Mesenteric fat pad (tissue), 1 donor: Measurements from ENCODE around the gene CYFIP2. TPM values are rescaled to one million over a fixed set of nuclear protein-coding genes. Genes with fewer than 3 reads are reported as not detected.

Source experiments
- DNase-seq: peaks from one replicate; pipeline ENCODE4 v3.0.0-alpha.2; 2020; ENCODE audit warnings: low spot score
- total RNA-seq: library from RNA; stranded (reverse); fragmentation: NEBNext Ultra II Directional; extraction: Animal tissue kit (Norgen Biotek cat#: 25700); gene quantifications from one replicate; pipeline ENCODE4 v1.2.1, GENCODE V29; 2021
- donor health status: DM: yes; HTN: yes; CAD: no.

The CYFIP2 gene
- total RNA-seq, 1 donor from 2014 or later: 7.3 TPM

GRCh38 chr5:157352756-157353340 is 86.9 kb downstream of the CYFIP2 start:
- DNase-seq: no peak

DNA sequence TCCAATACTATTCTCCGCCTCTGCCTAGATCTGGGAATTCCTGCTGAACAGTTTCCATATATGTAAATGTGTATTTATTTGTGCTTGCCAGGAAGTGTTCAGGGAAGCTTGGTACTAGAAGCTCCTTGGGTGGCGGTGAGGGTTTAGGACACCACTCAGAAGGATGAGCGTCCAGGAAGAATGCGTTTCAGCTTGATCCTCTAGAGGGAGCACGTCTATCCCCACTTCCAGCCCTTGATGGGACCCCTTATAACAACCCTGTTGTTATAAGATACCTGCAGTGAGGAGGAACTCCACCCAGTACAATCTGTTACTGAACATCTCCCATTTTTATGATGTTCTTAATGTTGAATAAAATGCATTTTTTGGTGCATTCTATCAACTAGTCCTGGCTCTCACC is 88.9 kb downstream of the CYFIP2 start:
- no peak for DNase-seq

GRCh38 chr5:157356576-157356975 is 90.7 kb downstream of the CYFIP2 start:
- DNase-seq: no peak

DNA sequence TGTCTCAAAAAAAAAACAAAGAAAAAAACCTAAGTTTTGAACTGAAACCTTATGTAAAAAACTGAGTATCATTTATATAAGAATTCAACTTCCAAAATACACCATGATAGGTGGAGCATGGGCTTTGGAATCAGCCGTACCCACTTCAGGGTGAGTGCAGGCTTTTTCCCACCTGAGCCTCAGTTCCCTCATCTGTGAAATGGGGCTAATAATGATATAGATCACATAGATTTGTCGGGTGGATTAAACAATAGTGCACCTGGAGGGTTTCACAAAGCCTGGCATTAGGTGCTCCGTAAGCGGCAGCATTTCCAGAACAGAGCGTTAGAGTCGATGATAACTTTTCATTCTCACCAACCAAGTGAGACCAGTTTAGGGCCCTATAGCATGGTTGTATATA is 91.9 kb downstream of the CYFIP2 start:
- DNase-seq: no peak

DNA sequence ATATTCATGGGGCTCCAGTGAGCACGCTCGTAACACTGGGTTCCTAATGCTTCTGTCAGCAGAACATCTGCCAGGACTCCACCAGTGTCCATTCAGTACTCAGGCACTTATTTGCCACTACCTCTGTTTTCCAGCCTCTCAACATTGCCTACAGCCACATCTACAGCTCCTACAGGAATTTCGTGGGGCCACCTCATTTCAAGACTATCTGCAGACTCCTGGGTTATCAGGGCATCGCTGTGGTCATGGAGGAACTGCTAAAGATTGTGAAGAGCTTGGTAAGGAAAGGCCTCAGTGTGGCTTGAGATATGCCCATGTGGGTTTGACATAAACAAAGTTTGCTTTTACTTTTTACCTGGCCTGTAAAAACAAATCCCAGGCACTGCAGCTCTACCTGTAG is 92.9 kb downstream of the CYFIP2 start:
- no peak for DNase-seq

DNA sequence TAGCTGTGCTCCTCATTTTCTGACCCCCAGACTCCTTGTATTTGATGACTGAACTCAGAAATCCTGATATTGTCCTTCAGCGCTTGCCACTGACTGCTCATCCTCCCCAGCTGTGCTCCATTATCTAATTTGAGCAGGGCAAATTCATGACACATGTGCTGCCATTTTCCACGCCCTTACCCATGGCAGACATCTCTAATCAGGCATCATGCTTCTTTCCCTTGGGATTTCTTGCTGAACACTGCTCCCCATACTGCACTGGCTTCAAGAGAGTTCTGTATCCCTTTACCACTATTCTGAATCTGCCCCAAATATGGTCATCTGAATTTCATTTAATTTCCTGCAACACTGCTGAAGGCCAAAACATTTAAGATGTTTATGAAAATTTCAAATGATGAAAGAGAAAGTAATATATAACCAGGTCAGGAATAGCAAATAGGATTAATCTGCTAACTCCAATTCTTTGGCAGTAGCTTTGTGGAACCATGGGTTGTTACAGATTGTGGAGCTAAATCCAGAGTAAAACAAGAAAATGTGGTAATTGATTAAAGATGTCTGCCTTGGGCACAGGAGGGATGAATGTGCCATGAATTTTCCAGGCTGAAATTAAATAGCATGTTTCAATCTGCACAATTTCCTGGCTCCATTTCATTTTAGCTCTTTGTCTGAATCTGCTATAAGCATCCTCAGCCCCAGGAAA is 93.6 kb downstream of the CYFIP2 start:
- no peak for DNase-seq

GRCh38 chr5:157362012-157362411 is 96.1 kb downstream of the CYFIP2 start:
- DNase-seq: no peak

GRCh38 chr5:157362502-157362901 is 96.6 kb downstream of the CYFIP2 start:
- no peak for DNase-seq

GRCh38 chr5:157362982-157363381 is 97.1 kb downstream of the CYFIP2 start:
- no peak for DNase-seq

- DNase-seq: no peak
These were observed 99.8 kb downstream of the CYFIP2 start for GRCh38 chr5:157365732-157366131.

DNA sequence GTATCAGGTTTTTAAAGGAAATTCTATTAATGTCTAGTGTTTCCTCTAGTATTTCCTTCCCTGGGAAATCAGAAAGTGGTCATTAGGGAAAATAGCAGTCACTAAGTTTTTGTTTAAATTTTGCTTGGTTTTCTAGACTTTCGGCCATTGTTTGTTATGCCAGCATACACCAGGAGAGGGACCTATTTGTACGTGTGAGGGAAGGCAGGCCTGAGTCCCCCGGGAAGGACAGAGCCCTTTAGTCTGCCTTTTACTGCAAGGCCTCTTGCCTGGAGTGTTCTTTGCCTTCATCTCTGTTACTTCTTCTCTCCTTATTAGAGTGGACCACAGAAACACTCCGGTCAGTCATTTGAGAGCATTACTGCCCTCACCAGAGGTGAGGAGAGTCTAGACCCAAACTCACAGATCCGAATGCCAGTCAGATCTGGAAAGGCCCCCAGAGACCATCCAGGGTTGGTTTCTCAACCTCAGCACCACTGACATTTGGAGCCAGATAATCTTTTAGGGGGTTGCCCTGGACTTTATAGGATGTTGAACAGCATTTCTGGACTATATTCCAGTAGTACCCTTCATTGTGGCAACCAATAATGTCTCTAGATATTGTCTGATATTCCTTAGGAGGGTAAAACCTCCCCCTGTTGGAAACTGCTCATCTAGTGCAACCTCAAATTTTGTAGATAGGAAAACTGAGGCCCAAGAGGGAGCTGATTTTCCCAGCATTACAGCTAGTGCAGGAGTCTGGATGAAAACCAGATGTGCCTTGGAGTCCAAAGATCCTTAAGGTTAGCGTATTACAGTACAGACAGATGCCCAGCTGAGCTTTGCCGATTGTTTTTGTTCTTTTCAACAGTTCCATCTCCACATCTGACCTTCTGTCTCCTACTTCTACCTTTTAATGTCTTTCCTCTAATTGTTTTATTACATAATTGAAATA is 101.1 kb downstream of the CYFIP2 start:
- DNase-seq: no peak

- DNase-seq: no peak
These were observed 103.6 kb downstream of the CYFIP2 start for GRCh38 chr5:157369507-157369906.

GRCh38 chr5:157370967-157371366 is 105.0 kb downstream of the CYFIP2 start:
- DNase-seq: no peak

DNA sequence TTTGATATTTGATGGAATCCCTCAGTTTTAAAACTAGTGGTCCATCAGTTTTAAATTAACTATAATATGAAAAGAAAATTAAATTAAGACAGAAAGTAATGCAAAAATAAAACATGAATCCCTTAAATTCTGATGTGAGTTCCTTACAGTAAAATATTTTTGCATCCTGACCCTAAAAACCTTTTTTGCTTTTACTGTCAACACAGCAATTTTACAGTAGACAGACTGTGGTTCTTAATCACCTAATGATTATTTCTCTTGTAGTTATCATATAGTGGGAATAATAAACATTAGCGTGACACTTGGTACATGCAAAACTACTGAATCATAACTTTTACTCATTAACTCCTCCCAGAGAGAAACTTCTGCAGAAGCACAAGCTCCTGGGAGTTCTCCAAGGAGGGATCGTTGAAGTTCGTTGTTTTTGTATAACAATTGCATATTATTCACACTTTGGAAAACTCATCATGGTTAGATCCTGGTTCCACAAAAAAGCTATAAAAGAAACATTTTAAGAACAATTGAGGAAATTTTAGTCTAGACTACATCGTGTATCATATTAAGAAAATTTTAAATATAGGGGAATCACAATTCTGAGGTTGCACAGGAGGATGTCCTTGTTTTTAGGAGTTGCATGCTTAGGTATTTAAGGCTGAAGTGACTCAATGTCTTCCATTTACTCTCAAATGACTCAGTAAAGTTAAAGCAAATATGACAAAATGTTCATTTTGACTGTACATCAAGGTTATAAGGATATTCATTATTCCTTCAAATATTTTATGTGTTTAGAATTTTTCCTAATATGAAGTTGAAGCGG is 105.9 kb downstream of the CYFIP2 start:
- no peak for DNase-seq

DNA sequence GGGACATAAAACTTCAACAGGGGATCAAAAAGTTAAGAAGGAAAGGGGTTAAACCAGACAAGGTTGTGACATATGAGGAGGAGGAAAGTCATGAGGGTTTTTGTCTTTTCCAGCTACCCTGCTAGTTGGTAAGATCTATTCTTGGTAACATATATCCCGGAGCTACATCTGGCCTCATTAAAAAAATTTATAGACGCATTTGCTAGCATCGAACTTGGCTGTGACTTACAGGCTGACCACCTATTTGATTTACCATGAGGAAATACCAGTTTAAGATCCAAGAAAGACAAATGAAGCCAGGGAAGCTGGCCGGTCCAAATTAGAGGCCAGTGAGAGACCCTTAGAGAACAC is 106.5 kb downstream of the CYFIP2 start:
- no peak for DNase-seq

- no peak for DNase-seq
These were observed 112.6 kb downstream of the CYFIP2 start for GRCh38 chr5:157378509-157378908.

DNA sequence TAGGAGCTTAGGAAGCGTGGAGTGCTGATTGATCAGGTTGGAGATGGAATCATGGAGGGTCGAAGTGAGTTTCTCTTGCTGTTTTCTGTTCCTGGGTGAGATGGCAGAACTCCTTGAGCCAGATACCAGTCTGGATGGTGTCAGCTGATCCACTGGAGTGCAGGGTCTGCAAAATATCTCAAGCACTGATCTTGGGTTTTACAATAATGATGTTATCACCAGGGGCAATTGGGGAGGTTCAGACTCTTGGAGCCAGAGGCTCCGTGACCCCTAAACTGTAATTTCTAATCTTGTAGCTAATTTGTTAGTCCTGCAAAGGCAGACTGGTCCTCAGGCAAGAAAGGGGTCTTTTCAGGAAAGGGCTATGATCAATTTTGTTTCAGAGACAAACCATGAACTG is 114.1 kb downstream of the CYFIP2 start:
- DNase-seq: no peak

DNA sequence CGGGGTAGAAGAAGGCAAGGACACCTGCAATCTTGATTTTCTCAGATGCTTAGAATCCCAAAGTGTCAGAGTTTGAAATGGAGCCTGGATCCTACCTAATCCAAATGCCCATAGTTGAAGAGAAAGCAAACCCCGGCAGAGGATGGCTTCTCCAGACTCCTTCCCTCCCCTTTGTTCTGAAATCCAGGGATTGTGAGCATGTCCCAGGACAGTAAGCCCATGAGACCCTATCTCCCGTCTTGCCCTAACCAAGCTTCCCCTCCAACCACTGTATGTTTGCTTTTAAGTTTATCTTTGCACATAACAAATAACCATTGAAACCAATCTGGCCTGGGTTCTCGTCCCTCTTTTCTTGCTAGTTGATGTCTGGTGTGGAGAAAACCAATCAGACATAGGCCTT is 115.8 kb downstream of the CYFIP2 start:
- DNase-seq: no peak

GRCh38 chr5:157382996-157383800 is 117.3 kb downstream of the CYFIP2 start:
- no peak for DNase-seq

DNA sequence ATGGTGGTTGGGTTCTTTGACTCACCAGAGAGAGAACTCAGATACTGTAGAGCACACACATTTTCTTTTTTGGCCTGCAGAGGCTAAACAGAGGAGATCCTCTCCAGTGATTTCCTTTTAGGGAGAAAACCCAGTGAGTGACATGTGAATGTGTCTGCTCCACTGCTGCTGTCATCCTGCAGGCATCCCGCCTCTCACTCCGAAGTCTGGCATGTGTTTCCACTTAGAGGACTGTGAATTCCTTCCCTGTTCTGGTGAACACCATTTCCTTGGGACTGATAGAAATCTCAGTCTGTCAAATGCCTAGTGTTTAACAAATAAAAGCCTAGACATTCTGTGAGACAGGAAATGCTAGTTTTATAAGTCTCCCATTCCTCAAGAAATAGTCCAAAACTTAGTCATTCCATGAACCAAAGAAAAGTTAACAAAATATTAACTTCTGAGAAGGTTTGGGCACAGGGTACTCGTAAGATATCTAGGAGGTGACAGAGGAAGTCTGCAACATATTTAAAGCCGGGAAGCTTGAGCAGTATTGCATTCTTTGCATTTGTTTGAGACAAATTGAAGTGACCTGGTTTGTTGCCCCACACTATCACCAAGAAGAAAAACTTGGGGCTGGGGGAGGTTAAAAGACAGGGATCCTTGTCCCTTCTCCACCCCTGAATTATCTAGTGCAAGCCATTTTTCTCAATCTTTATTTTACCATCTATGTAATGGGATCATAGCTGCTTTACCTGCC is 119.2 kb downstream of the CYFIP2 start:
- no peak for DNase-seq
